Large intestine (tissue), 3 donors: ENCODE data around the gene RCN2. TPM values are rescaled to one million over a fixed set of nuclear protein-coding genes. Genes with fewer than 3 reads are reported as not detected.

Source experiments
- DNase-seq, 2 donors: peaks; one replicate each; pipeline versions ENCODE4 v3.0.0 to v3.0.0-alpha.2; 2013
- H3K27ac ChIP-seq: one replicate; pipeline ENCODE4 v1.5.1; 2013; ENCODE audit warnings: low read length
- H3K27me3 ChIP-seq: 2 replicates; pipeline ENCODE4 v1.6.1; 2013; ENCODE audit warnings: low read length; ENCODE audit not compliant: control insufficient read depth, insufficient read depth
- H3K36me3 ChIP-seq: 2 replicates; pipeline ENCODE4 v1.6.1; 2013; ENCODE audit warnings: low read length; ENCODE audit not compliant: control insufficient read depth, insufficient read depth
- H3K4me1 ChIP-seq: one replicate; pipeline ENCODE4 v1.6.1; 2013; ENCODE audit warnings: low read length; ENCODE audit not compliant: control insufficient read depth, insufficient read depth
- H3K4me3 ChIP-seq: one replicate; pipeline ENCODE4 v1.5.1; 2013; ENCODE audit warnings: low read length
- H3K9me3 ChIP-seq: one replicate; pipeline ENCODE4 v1.6.1; 2013; ENCODE audit warnings: mild to moderate bottlenecking, low read depth, low read length, moderate library complexity; ENCODE audit not compliant: control insufficient read depth
- WGBS: methylation state at CpG from one replicate; pipeline ENCODE4 v1.1.5; 2013; ENCODE audit warnings: low lambda C conversion rate; ENCODE audit not compliant: insufficient coverage; 5-methylcytosine and 5-hydroxymethylcytosine counted together
- polyA plus RNA-seq: library from polyadenylated mRNA; unstranded; fragments of 120-200 nt; gene quantifications from one replicate; pipeline ENCODE4 v1.2.1, GENCODE V29; 2013

RCN2 gene
- polyA plus RNA-seq, 1 donor: 80.1 TPM

DNA sequence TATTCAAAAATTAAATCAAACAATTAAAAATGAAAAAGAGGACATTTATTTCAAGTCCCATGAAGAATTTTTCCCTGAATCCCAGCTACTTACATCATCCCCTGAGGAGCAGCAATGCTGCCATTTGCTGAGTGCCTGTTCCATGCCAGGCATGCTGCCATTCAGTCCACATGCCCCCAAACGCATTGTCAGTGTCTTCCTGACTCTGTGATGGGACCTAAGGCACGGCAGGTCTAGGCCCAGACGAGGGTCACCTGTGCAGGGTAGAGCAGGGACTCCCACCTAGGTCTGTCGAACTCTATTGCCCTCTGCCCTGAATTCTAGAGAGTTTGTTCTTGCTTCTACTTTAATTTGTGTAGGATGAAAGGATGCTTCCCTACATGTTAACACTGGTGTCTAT is 70.4 kb downstream of the RCN2 start:
- Histone ChIP-seq H3K27me3 (no peaks in the 10 kb centered on the region), H3K36me3 (no peaks in the 10 kb centered on the region), H3K4me1 (no peaks in the 10 kb centered on the region), H3K27ac (no peak overlapping the region), H3K9me3 (no peaks in the 10 kb centered on the region), H3K4me3 (no peak overlapping the region)
- no peak for DNase-seq
- WGBS: no CpG with 5 or more reads among the region's 4 CpGs

DNA sequence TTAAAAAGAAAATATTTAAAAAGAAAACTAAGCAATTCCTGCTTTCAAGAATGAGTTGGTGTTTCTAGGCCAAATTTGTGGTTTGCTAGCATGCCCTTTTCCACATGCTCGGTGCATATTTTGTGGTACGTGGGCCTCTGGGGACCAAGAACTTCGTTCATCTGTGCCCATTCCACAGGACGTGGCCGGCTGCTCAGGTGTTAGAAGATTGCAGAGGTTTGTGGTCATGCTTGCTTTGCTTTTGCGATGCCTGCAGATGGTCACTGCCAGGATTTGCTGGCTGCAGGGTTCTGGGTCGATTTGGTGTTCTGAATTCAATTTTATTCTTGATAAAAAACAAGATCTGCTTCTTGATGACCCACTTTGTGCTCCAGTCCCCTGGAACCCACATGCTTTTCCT is 70.9 kb downstream of the RCN2 start:
- no peak overlapping the region for H3K27ac ChIP-seq
- no peaks in the 10 kb centered on the region for H3K4me1 ChIP-seq
- no CpG with 5 or more reads among the region's 7 CpGs for WGBS

DNA sequence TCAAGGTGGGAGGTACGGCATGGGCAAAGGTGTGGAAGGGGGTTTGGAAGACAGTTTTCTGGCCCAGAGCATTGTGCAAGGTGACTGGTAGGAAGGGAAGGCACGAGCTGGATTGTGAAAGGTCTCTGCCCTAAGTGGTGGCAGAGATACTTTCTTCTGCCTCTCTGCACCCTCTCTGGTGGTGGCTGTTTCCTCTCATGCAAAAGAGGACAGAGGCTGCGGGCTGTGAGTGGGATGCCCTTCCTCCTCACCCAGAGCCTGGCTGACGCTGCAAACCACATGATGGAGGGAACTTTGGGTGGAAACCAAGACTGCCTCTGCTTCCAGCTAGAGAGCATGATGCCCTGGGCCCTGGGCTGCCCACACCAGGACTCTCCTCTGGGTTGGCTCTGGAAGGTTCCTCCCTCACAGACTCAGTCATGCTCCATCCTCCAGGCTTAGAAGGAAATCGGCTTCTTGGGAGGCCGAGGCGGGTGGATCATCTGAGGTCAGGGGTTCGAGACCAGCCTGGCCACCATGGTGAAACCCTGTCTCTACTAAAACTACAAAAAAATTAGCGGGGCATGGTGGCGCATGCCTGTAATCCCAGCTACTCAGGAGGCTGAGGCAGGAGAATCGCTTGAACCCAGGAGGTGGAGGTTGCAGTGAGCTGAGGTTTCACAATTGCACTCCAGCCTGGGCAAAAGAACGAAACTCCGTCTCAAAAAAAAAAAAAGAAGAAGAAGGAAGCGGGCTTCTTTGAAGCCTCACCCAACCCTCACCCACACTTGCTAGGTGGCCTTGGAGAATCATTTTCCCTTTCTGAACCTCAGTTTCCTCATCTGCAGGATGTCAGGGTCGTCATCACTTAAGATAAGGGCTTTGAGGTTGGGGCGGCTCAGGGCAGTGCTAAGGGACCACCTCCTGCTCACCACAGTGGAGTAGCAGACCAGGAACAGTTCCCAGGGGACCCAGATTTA is 71.7 kb downstream of the RCN2 start:
- Histone ChIP-seq H3K27me3 (no peaks in the 10 kb centered on the region), H3K36me3 (no peaks in the 10 kb centered on the region), H3K27ac (no peak overlapping the region), H3K4me3 (no peak overlapping the region), H3K4me1 (no peaks in the 10 kb centered on the region), H3K9me3 (no peaks in the 10 kb centered on the region)
- WGBS: no CpG with 5 or more reads among the region's 16 CpGs
- DNase-seq: no peak

More for the DNA sequence above, 70.9 kb downstream of the RCN2 start:
- Histone ChIP-seq H3K4me3 (no peak overlapping the region), H3K27me3 (no peaks in the 10 kb centered on the region), H3K9me3 (no peaks in the 10 kb centered on the region), H3K36me3 (no peaks in the 10 kb centered on the region)
- DNase-seq: no peak

Other genes starting within 250 kb of the RCN2 start
- 28.0 TPM for gene SCAPER, start 26.4 kb upstream of the RCN2 start, polyA plus RNA-seq
- 3.1 TPM for gene PSTPIP1, start 63.4 kb downstream of the RCN2 start, polyA plus RNA-seq
- 556 TPM for gene TSPAN3, start 139.4 kb downstream of the RCN2 start, polyA plus RNA-seq